Activated naive CD8-positive, alpha-beta T cell treated with anti-CD3 and anti-CD28 coated beads, Interleukin-2, amount 50 U/mL, for 16 hours (primary cell): ENCODE data around the gene GMDS.

Source experiments
- DNase-seq: peaks from one replicate; pipeline ENCODE4 v3.0.0-alpha.2; 2020; ENCODE audit warnings: low read depth, low spot score

GMDS gene

DNA sequence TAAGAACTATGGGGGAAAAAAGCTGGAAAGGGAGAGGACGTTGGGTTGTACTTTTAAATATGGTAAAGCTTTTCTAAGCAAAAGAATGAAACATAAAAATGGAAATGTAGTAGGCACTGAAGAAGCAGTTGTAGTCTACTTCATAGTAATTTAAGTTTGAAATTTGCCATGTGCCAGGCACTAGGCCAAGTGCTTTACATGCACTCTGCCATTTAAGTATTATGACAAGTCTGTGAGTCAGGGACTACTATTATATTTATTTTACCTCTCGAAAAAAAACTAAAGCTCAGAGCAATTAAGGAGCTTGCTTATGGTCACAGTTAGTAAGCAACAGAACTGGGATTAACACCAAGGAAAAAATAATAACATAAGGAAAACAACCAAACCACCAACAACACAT is 257.8 kb downstream of the GMDS start:
- DNase-seq = no peak

DNA sequence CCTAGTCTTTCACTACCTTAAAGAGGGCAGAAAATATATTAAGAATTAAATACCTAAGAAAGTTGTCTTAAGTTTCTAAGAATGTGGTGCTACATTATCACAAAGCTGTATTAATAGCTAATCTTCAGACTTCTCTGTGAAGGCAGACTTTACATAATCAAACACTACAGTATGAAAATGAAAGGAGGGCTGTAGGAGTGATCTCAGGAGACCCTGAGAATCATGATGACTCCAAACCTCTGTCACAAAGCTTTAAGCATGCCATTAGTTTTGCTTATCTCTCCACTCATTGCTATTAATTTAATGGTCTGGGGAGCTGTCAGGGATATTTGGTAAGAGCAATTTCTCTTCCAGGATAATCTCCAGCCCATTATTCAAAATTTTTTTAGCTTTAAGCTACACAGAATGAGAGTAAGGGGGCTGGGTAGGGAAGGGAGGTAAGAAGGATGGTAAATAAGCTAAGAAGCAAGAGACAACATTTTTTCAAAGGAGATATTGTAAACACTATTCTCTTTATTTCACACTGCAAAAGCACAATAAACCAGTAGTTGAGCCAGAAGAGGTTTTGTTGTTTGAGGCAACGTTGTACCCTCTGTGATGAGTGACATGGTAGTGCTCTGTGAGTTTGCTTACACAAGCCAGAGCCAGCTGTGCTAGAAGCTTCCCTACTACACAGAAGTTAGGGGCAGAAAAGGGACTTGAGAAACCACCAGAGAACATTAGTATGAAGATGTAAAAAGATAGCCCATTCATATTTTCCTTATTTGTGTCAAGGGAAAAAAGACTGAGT is 258.8 kb downstream of the GMDS start:
- no peak for DNase-seq

- no peak for DNase-seq
These were observed 260.9 kb downstream of the GMDS start for GRCh38 chr6:1984346-1984994.

DNA sequence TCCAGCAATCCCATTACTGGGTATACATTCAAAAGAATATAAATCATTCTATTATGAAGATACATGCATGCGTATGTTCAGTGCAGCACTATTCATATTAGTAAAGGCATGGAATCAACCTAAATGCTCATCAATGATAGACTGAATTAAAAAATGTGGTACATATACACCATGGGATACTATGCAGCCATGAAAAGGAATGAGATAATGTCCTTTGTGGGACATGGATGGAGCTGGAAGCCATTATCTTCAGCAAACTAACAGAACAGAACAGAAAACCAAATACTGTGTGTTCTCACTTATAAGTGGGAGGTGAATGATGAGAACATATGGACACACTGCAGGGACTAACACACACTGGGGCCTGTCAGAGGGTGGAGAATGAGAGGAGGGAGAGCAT is 261.6 kb downstream of the GMDS start:
- DNase-seq = no peak

GRCh38 chr6:1972962-1973361 is 272.4 kb downstream of the GMDS start:
- no peak for DNase-seq

GRCh38 chr6:1971612-1972011 is 273.8 kb downstream of the GMDS start:
- DNase-seq = no peak

DNA sequence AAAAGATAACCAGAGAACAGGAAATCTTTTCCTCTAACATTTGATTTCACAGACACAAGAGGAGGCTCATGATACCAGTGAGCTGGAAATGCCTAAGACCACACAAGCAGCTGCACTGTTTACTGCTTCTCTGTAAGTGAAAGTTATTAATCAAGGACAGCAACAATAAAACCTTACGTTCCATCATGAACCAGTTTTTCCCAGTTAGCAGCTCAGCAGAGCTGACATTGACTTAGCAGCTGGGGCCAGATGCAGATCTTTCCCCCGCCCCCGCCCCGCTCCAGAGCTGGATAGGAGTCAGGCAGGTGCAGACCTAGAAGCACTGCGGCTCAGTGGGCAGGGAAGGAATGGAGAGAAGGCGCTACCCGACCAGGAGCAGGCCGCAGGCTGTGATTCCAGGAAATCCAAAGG is 275.2 kb downstream of the GMDS start:
- no peak for DNase-seq

- no peak for DNase-seq
These were observed 278.7 kb downstream of the GMDS start for GRCh38 chr6:1966713-1967112.

DNA sequence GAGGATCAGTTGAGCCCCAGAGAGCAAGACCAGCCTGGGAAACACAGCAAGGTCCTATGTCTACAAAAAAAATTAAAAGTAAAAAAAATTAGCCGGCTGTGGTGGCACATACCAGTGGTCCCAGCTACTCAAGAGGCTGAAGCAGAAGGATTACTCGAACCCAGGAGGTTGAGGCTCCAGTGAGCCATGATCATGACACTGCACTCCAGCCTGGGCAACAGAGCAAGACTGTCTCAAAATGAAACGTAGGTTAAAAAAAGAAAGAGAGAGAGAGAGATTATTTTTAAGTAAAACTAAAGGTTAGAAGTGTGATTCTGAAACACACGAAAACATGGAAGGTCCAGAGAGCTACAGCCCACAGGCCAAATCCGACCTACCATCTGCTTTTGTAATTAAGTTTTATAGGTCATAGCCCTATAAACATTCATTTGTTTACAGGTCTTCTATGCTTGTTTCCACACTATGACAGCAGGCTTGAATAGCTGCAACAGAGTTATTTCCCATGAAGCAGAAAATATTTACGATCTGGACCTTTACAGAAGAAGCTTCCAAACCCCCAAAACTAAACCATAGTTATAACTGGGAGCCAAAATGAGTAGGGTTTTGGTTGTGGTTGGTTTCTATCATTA is 279.7 kb downstream of the GMDS start:
- no peak for DNase-seq

- DNase-seq = no peak
These were observed 281.8 kb downstream of the GMDS start for GRCh38 chr6:1963596-1963995.

GRCh38 chr6:1962201-1962600 is 283.2 kb downstream of the GMDS start:
- DNase-seq = no peak

GRCh38 chr6:1960486-1961142 is 284.8 kb downstream of the GMDS start:
- no peak for DNase-seq

GRCh38 chr6:1958257-1958656 is 287.1 kb downstream of the GMDS start:
- no peak for DNase-seq

- DNase-seq = no peak
These were observed 287.7 kb downstream of the GMDS start for GRCh38 chr6:1957746-1958145.

- no peak for DNase-seq
These were observed 292.6 kb downstream of the GMDS start for GRCh38 chr6:1952740-1953360.

DNA sequence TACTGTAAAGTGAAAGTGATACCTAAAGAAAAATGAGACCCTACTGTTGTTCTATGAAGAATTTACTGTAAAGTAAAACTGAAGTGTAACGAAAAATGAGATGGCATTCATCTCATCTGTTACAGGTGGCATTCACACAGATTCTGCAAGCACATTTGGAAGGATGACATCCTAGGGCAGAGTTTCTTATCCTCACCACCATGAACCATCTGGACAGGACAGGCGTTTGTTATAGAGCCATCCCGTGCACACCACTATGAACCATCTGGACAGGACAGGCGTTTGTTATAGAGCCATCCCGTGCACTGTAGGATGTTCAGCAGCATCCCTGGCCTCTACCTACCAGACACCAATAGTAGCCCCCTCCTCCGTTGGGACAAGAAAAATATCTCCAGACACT is 294.8 kb downstream of the GMDS start:
- DNase-seq = no peak

DNA sequence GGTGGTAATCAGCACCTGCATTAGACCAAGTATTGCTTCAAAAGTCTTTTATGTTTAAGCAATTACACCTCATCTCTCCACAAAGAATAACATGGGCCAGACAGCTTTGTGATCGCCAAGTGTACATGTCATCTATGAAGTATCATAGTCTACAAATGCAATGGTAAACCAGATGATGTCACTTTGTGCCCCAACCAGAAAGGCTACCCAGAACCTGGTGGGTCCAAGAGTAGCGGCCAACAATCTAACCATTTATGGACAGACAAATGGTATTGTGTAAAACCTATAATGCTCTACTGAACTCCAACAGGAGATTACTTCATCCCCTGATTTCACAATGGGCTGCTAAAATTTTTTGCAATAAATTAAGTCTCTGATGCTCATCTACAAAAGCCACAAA is 295.9 kb downstream of the GMDS start:
- no peak for DNase-seq

- no peak for DNase-seq
These were observed 297.5 kb downstream of the GMDS start for GRCh38 chr6:1947922-1948321.

- DNase-seq = no peak
These were observed 298.8 kb downstream of the GMDS start for GRCh38 chr6:1946583-1946982.

GRCh38 chr6:1945235-1945832 is 300.1 kb downstream of the GMDS start:
- DNase-seq = no peak

- DNase-seq = no peak
These were observed 302.6 kb downstream of the GMDS start for GRCh38 chr6:1942834-1943233.

DNA sequence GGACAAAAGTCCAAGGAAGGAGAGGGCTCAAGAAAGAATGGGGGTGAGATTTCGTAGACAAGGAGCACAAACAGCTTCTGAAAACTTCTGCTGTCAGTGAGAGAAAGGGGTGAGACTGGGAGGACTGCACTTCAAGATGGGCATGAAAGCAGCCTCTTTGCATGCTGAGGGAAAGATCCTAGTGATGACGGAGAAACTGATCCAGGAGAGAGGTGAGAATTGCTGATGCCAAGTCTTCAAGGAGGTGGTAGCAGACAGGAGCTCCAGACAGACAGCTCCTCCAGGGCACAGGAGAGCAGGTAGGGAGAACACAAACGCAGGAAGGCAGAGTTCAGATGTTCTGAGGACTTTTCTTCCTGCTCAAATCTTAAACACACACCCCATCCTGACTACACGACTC is 303.9 kb downstream of the GMDS start:
- DNase-seq = no peak
